HepG2 (cell line): ENCODE results near the gene DYNLT2B. TPM values are rescaled to one million over a fixed set of nuclear protein-coding genes. Genes with fewer than 3 reads are reported as not detected.

Source experiments
- ATAC-seq: fragments of 200-7000 bp; cut with Tn5 transposase; 3 replicates; pipeline ENCODE4 v1.9.1; 2020; ENCODE audit warnings: mild to moderate bottlenecking, moderate library complexity
- BruUV-seq: library from RNA; stranded (reverse); fragments of 400-500 nt; replicated peaks from 2 replicates; lab custom pipeline; 2021; lab: Mats Ljungman, UMichigan
- CTCF ChIA-PET: fragments of 300-600 bp; formaldehyde crosslinking; extraction: SDS; loops from one replicate; lab custom pipeline; 2021; ENCODE audit warnings: low total read pairs, inconsistent platforms, low intra/inter-chr PET ratio; lab: Yijun Ruan, JAX
- POLR2A ChIA-PET: fragments of 350-600 bp; sonication (Branson Sonifier 250); formaldehyde crosslinking; loops from one replicate; lab custom pipeline; 2020; ENCODE audit warnings: antibody characterized with exemption, inconsistent platforms; lab: Yijun Ruan, JAX
- DNase-seq: peaks from one replicate; pipeline ENCODE4 v3.0.0-alpha.2; 2015; ENCODE audit warnings: low spot score
- FAIRE-seq: peaks from 3 replicates; lab custom pipeline; 2011; peaks lifted over from hg19 to GRCh38; lab: Jason Lieb, UNC
- H2AFZ ChIP-seq: one replicate; pipeline ENCODE4 v1.6.1; 2011; ENCODE audit warnings: low read length, inconsistent platforms
- H3K27ac ChIP-seq: fragments of 300-600 bp; 3 replicates; pipeline ENCODE4 v1.8.0; 2011; ENCODE audit warnings: mixed run types, mild to moderate bottlenecking, mixed read lengths, low read length, inconsistent platforms; ENCODE audit not compliant: insufficient read depth; ENCODE audit errors: extremely low read length
- H3K27me3 ChIP-seq, 2 experiments: fragments of 200-600 bp in 1 of 2; 2 replicates in 1 of 2; 3 replicates in 1 of 2; pipeline versions ENCODE4 v1.6.0 to v1.8.0; 2011; ENCODE audit warnings: low read length in 2 of 2, mild to moderate bottlenecking in 2 of 2, moderate library complexity in 2 of 2, inconsistent platforms in 1 of 2; ENCODE audit not compliant: insufficient read depth in 2 of 2, control insufficient read depth in 1 of 2
- H3K36me3 ChIP-seq, 2 experiments: fragments of 200-600 bp in 1 of 2; replicated peaks in 1 of 2; 2 replicates in 1 of 2; 3 replicates in 1 of 2; pipeline versions ENCODE4 v1.5.1 to v1.8.0; 2011; ENCODE audit warnings: low read length in 2 of 2, inconsistent platforms in 1 of 2; ENCODE audit not compliant: insufficient read depth in 2 of 2, control insufficient read depth in 1 of 2
- H3K4me1 ChIP-seq: 2 replicates; pipeline ENCODE4 v1.5.1; 2012; ENCODE audit warnings: low read length, inconsistent platforms; ENCODE audit not compliant: insufficient read depth
- H3K4me2 ChIP-seq: 2 replicates; pipeline ENCODE4 v1.6.0; 2011; ENCODE audit warnings: low read depth, low read length, inconsistent platforms
- H3K4me3 ChIP-seq, 3 experiments: fragments of 200-600 bp in 1 of 3; sonication (generic), shearing (Covaris generic) in 1 of 3; replicated peaks in 1 of 3; 2 replicates each; pipeline ENCODE4 v1.5.1; 2011 to 2016; ENCODE audit warnings: low read length in 3 of 3, inconsistent platforms in 2 of 3, low read depth in 2 of 3, mild to moderate bottlenecking in 2 of 3, control low read depth in 1 of 3, mixed read lengths in 1 of 3; ENCODE audit not compliant: insufficient read depth in 1 of 3
- H3K79me2 ChIP-seq: one replicate; pipeline ENCODE4 v1.6.1; 2011; ENCODE audit warnings: low read length, inconsistent platforms; ENCODE audit not compliant: insufficient read depth
- H3K9ac ChIP-seq: 2 replicates; pipeline ENCODE4 v1.6.0; 2011; ENCODE audit warnings: mild to moderate bottlenecking, low read depth, low read length, inconsistent platforms; ENCODE audit not compliant: insufficient read depth
- H3K9me3 ChIP-seq: 2 replicates; pipeline ENCODE4 v1.5.1; 2012; ENCODE audit warnings: mild to moderate bottlenecking, low read length
- H4K20me1 ChIP-seq: 2 replicates; pipeline ENCODE4 v1.6.0; 2011; ENCODE audit warnings: inconsistent platforms, mild to moderate bottlenecking, low read length, moderate library complexity; ENCODE audit not compliant: insufficient read depth
- AGO1 ChIP-seq: fragments of 200-400 bp; formaldehyde crosslinking; IDR thresholded peaks from 2 replicates; pipeline ENCODE4 v1.6.1; 2017; ENCODE audit warnings: mild to moderate bottlenecking, low read depth, low read length, moderate library complexity; ENCODE audit not compliant: poor library complexity, severe bottlenecking
- AGO2 ChIP-seq: fragments of 200-400 bp; formaldehyde crosslinking; optimal IDR thresholded peaks from 2 replicates; pipeline ENCODE3; 2017; ENCODE audit warnings: mild to moderate bottlenecking, low read depth, low read length, moderate library complexity
- BRCA1 ChIP-seq: sonication (generic); formaldehyde crosslinking; IDR thresholded peaks from 2 replicates; pipeline ENCODE4 v1.4.0; 2020; ENCODE audit warnings: missing genetic modification reagents
- HES4 ChIP-seq: sonication (generic); formaldehyde crosslinking; IDR thresholded peaks from 2 replicates; pipeline ENCODE4 v1.9.0; 2021; ENCODE audit warnings: mild to moderate bottlenecking, missing genetic modification reagents, borderline replicate concordance
- MYC ChIP-seq: sonication (generic); formaldehyde crosslinking; IDR thresholded peaks from 2 replicates; pipeline ENCODE4 v1.9.0; 2021; ENCODE audit warnings: missing genetic modification reagents, borderline replicate concordance
- RELA ChIP-seq: sonication (generic); formaldehyde crosslinking; IDR thresholded peaks from 2 replicates; pipeline ENCODE4 v1.4.0; 2020; ENCODE audit warnings: missing genetic modification reagents
- RFXANK ChIP-seq: IDR thresholded peaks from 2 replicates; pipeline ENCODE4 v1.6.1; 2016
- SMAD9 ChIP-seq: sonication (generic); formaldehyde crosslinking; IDR thresholded peaks from 2 replicates; pipeline ENCODE4 v1.5.1; 2020; ENCODE audit warnings: mild to moderate bottlenecking, missing genetic modification reagents
- SP140L ChIP-seq: sonication (generic); formaldehyde crosslinking; IDR thresholded peaks from 2 replicates; pipeline ENCODE4 v1.4.0; 2020; ENCODE audit warnings: missing genetic modification reagents, borderline replicate concordance
- U2AF1 ChIP-seq: fragments of 200-400 bp; formaldehyde crosslinking; optimal IDR thresholded peaks from 2 replicates; pipeline ENCODE3; 2017; ENCODE audit warnings: mild to moderate bottlenecking, low read depth, low read length
- XBP1 ChIP-seq: sonication (generic); formaldehyde crosslinking; IDR thresholded peaks from 2 replicates; pipeline ENCODE4 v1.5.0; 2020; ENCODE audit warnings: missing genetic modification reagents
- ZFP1 ChIP-seq: IDR thresholded peaks from 2 replicates; pipeline ENCODE4 v1.6.1; 2016
- ZFY ChIP-seq: sonication (generic); formaldehyde crosslinking; IDR thresholded peaks from 2 replicates; pipeline ENCODE4 v1.4.0; 2020; ENCODE audit warnings: missing genetic modification reagents
- ZNF101 ChIP-seq: sonication (generic); formaldehyde crosslinking; IDR thresholded peaks from 2 replicates; pipeline ENCODE4 v1.4.0; 2020; ENCODE audit warnings: mild to moderate bottlenecking, low read depth, missing genetic modification reagents, borderline replicate concordance
- ZNF546 ChIP-seq: sonication (generic); formaldehyde crosslinking; conservative IDR thresholded peaks from 2 replicates; pipeline ENCODE4 v1.8.1; 2023; ENCODE audit warnings: mild to moderate bottlenecking, missing genetic modification reagents
- ZNF766 ChIP-seq: sonication (generic); formaldehyde crosslinking; IDR thresholded peaks from 2 replicates; pipeline ENCODE4 v1.5.0; 2020; ENCODE audit warnings: missing genetic modification reagents, borderline replicate concordance
- ZSCAN12 ChIP-seq: sonication (generic); formaldehyde crosslinking; IDR thresholded peaks from 2 replicates; pipeline ENCODE4 v1.9.0; 2021; ENCODE audit warnings: mild to moderate bottlenecking, missing genetic modification reagents
- WGBS: methylation state at CpG from one replicate; pipeline ENCODE4 v1.1.6; 2017; ENCODE audit warnings: low lambda C conversion rate; 5-methylcytosine and 5-hydroxymethylcytosine counted together
- in situ Hi-C: cut with HindIII; loops from 2 replicates; pipeline ENCODE4 v1.10.0; 2017; ENCODE audit warnings: low pct_unique_long_range_greater_than_20kb; ENCODE audit not compliant: extremely low pct_ligation_motif_present
- intact Hi-C: fragments of 100-400 bp; cut with micrococcal nuclease; formaldehyde crosslinking; loops from one replicate; pipeline ENCODE4 v1.10.0; 2022; ENCODE audit not compliant: unreplicated experiment
- polyA plus RNA-seq, 8 experiments: library from polyadenylated mRNA; depleted of rRNA in 3 of 8; stranded (reverse) in 7 of 8; unstranded in 1 of 8; fragments of >200 nt; fragmentation: Illumina TruSeq in 4 of 8; extraction: Trizol in 4 of 8; gene quantifications; 2 replicates each; pipeline versions ENCODE4 v1.2.1 to v1.2.3, GENCODE V29; 2011 to 2016; ENCODE audit warnings: low read depth in 4 of 8, missing spikeins in 1 of 8, mixed read lengths in 1 of 8; ENCODE audit not compliant: insufficient read depth in 1 of 8
- total RNA-seq, 5 experiments: library from RNA; depleted of rRNA; stranded (reverse); fragments of >200 nt; fragmentation: Illumina TruSeq; extraction: Trizol; gene quantifications; 2 replicates each; pipeline ENCODE4 v1.2.3, GENCODE V29; 2016; ENCODE audit warnings: low read depth in 1 of 5
- TF ChIP-seq, protein P1 (sequence below): sonication (generic); formaldehyde crosslinking; IDR thresholded peaks from 2 replicates; pipeline ENCODE4 v1.5.0; 2020; ENCODE audit warnings: mild to moderate bottlenecking, missing genetic modification reagents, moderate library complexity
- TF ChIP-seq, protein P2 (sequence below): fragments of 450-650 bp; IDR thresholded peaks from 2 replicates; pipeline ENCODE4 v1.6.1; 2017
- TF ChIP-seq, protein P3 (sequence below): sonication (generic); formaldehyde crosslinking; IDR thresholded peaks from 2 replicates; pipeline ENCODE4 v1.4.0; 2020; ENCODE audit warnings: mild to moderate bottlenecking, missing genetic modification reagents

The DYNLT2B gene
- total and polyA plus RNA-seq, 2 of the 13 experiments (the other 11 are each of a cell fraction or from before 2014, with no cell fraction given): 4.0 to 7.0 TPM

DNA sequence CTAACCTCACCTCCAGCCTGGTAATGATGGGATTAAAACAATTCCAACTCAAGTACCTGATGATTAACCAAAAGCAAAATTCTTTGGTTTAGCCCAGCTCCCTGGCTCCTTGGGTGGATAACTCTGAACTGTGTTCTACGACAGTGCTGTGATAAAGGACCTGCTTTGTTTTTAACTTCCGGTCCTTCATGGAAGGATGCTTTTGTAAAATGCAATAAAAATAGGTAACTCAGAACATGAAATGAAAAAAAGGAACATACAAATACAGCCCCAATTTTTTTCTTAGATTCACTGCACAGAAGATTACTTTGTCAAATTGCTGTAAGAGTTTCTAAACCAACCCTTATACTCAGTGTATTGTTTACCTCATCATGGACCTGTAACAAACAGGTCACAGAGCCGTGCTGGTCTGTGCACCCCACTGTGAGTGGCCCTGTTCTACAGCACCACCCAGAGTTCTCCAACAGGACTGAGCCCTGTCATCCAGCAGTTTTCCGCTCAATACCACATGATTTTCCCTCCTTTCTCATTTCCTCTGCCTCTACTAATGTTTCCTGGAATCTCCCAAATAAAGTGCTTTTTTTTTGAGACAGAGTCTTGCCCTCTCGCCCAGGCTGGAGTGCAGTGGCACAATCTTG, 25.6 kb downstream of the DYNLT2B start (continued):
- TF ChIP-seq, protein P1, sequence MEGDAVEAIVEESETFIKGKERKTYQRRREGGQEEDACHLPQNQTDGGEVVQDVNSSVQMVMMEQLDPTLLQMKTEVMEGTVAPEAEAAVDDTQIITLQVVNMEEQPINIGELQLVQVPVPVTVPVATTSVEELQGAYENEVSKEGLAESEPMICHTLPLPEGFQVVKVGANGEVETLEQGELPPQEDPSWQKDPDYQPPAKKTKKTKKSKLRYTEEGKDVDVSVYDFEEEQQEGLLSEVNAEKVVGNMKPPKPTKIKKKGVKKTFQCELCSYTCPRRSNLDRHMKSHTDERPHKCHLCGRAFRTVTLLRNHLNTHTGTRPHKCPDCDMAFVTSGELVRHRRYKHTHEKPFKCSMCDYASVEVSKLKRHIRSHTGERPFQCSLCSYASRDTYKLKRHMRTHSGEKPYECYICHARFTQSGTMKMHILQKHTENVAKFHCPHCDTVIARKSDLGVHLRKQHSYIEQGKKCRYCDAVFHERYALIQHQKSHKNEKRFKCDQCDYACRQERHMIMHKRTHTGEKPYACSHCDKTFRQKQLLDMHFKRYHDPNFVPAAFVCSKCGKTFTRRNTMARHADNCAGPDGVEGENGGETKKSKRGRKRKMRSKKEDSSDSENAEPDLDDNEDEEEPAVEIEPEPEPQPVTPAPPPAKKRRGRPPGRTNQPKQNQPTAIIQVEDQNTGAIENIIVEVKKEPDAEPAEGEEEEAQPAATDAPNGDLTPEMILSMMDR (CRISPR knock-in tag): peak; percentile 57
- TF ChIP-seq RFXANK: no peak
- TF ChIP-seq, protein P2, sequence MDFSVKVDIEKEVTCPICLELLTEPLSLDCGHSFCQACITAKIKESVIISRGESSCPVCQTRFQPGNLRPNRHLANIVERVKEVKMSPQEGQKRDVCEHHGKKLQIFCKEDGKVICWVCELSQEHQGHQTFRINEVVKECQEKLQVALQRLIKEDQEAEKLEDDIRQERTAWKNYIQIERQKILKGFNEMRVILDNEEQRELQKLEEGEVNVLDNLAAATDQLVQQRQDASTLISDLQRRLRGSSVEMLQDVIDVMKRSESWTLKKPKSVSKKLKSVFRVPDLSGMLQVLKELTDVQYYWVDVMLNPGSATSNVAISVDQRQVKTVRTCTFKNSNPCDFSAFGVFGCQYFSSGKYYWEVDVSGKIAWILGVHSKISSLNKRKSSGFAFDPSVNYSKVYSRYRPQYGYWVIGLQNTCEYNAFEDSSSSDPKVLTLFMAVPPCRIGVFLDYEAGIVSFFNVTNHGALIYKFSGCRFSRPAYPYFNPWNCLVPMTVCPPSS: no peak

DNA sequence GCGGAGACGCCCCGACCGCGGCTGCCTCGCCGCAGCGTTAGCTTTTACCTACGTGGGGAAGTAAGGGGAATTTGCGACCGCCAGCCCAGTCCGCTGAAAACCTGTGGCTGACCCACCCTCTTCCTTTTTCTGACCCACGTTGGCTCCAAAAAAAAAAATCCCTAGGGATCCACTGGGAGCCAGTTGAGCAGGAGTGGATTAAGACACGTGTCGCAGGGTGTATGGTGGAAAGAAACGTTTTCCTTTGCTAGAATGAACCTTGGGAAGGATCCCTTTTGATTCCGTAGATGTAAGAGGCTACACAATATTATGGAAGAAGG, 29.9 kb downstream of the DYNLT2B start:
- ChIA-PET POLR2A (interaction anchor here (1.0 to 1.4 kb wide), 3 partner anchors 29 to 59 kb away, joined by 3 to 5 read pairs (median 3); partner anchors contain the start of gene DYNLT2B), CTCF (no interaction called here)
- H3K4me1 ChIP-seq: peaks cover 45% of the 10 kb centered on the region
- no peaks in the 10 kb centered on the region for H3K36me3 ChIP-seq
- WGBS: 1% methylated on average over 9 of the region's 17 CpGs
- TF ChIP-seq BRCA1 (CRISPR knock-in tag) (peak; percentile 8; the same call in 1 of the 2 replicates), AGO1 (no peak), RELA (0 out of 2 replicates have a peak, but pooled peaks have one; percentile 3), HES4 (CRISPR knock-in tag) (0 out of 2 replicates have a peak, but pooled peaks have one; percentile 20), SMAD9 (no peak), AGO2 (peak; percentile 8), ZFP1 (CRISPR knock-in tag) (0 out of 2 replicates have a peak, but pooled peaks have one; percentile 1), XBP1 (CRISPR knock-in tag) (0 out of 2 replicates have a peak, but pooled peaks have one; percentile 20), ZNF101 (CRISPR knock-in tag) (no peak), U2AF1 (no peak), SP140L (CRISPR knock-in tag) (peak; percentile 16; the same call in 1 of the 2 replicates), ZFY (peak; percentile 64; the same call in 1 of the 2 replicates), ZSCAN12 (CRISPR knock-in tag) (peak; percentile 11; the same call in 1 of the 2 replicates), MYC (CRISPR knock-in tag) (0 out of 2 replicates have a peak, but pooled peaks have one; percentile 53), ZNF766 (CRISPR knock-in tag) (0 out of 2 replicates have a peak, but pooled peaks have one; percentile 4), ZNF546 (CRISPR knock-in tag) (0 out of 2 replicates have a peak, but pooled peaks have one; percentile 13)
- TF ChIP-seq, protein P3, sequence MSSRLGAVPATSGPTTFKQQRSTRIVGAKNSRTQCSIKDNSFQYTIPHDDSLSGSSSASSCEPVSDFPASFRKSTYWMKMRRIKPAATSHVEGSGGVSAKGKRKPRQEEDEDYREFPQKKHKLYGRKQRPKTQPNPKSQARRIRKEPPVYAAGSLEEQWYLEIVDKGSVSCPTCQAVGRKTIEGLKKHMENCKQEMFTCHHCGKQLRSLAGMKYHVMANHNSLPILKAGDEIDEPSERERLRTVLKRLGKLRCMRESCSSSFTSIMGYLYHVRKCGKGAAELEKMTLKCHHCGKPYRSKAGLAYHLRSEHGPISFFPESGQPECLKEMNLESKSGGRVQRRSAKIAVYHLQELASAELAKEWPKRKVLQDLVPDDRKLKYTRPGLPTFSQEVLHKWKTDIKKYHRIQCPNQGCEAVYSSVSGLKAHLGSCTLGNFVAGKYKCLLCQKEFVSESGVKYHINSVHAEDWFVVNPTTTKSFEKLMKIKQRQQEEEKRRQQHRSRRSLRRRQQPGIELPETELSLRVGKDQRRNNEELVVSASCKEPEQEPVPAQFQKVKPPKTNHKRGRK: 0 out of 2 replicates have a peak, but pooled peaks have one; percentile 2
- H3K4me3 ChIP-seq: peak overlapping the region; percentile 78 to 94 (median 87)
- ATAC-seq: no peak
- H3K4me2 ChIP-seq: peak overlapping the region; percentile 84
- in situ Hi-C loops: no loop called here
- no peak for FAIRE-seq
- no peak for DNase-seq
- H2AFZ ChIP-seq: peak overlapping the region; percentile 46
- H3K9ac ChIP-seq: peak overlapping the region; percentile 82
- no peaks in the 10 kb centered on the region for H4K20me1 ChIP-seq
- peaks cover 38% of the 10 kb centered on the region for H3K79me2 ChIP-seq
- no peaks in the 10 kb centered on the region for H3K9me3 ChIP-seq
- H3K27me3 ChIP-seq: no peaks in the 10 kb centered on the region; a peak in 2 of 5 replicates
- intact Hi-C loops: no loop called here
- BruUV-seq: TSS peak; percentile 94
- peak overlapping the region; percentile 87 for H3K27ac ChIP-seq
